ENCODE results near the gene ABCC1.

The ABCC1 gene

GRCh38 chr16:15961571-15962090 is 12.2 kb downstream of the ABCC1 start:
- DNase-seq (ENCODE audit: low read depth in 1 of 2, low spot score in 1 of 2): no peak
- TF ChIP-seq JUND (IDR thresholded peaks at IDR 0.05; ENCODE audit: low read depth): no peak
- in situ Hi-C loops (cut with HindIII; ENCODE audit: low pct_unique_long_range_greater_than_20kb, low sequenced_read_pairs): no loop called here

GRCh38 chr16:15963307-15963910 is 14.0 kb downstream of the ABCC1 start:
- no peak for DNase-seq (ENCODE audit: low read depth in 1 of 2, low spot score in 1 of 2)
- TF ChIP-seq JUND (IDR thresholded peaks at IDR 0.05; ENCODE audit: low read depth): no peak
- in situ Hi-C loops (cut with HindIII; ENCODE audit: low pct_unique_long_range_greater_than_20kb, low sequenced_read_pairs): no loop called here

GRCh38 chr16:15966420-15966819 is 17.0 kb downstream of the ABCC1 start:
- TF ChIP-seq JUND (IDR thresholded peaks at IDR 0.05; ENCODE audit: low read depth): no peak
- in situ Hi-C loops (cut with HindIII; ENCODE audit: low pct_unique_long_range_greater_than_20kb, low sequenced_read_pairs): no loop called here
- DNase-seq (ENCODE audit: low read depth in 1 of 2, low spot score in 1 of 2): no peak

- in situ Hi-C loops (cut with HindIII; ENCODE audit: low pct_unique_long_range_greater_than_20kb, low sequenced_read_pairs): no loop called here
- no peak for TF ChIP-seq JUND (IDR thresholded peaks at IDR 0.05; ENCODE audit: low read depth)
- no peak for DNase-seq (ENCODE audit: low read depth in 1 of 2, low spot score in 1 of 2)
Observed at GRCh38 chr16:15966836-15967546, 17.6 kb downstream of the ABCC1 start.

DNA sequence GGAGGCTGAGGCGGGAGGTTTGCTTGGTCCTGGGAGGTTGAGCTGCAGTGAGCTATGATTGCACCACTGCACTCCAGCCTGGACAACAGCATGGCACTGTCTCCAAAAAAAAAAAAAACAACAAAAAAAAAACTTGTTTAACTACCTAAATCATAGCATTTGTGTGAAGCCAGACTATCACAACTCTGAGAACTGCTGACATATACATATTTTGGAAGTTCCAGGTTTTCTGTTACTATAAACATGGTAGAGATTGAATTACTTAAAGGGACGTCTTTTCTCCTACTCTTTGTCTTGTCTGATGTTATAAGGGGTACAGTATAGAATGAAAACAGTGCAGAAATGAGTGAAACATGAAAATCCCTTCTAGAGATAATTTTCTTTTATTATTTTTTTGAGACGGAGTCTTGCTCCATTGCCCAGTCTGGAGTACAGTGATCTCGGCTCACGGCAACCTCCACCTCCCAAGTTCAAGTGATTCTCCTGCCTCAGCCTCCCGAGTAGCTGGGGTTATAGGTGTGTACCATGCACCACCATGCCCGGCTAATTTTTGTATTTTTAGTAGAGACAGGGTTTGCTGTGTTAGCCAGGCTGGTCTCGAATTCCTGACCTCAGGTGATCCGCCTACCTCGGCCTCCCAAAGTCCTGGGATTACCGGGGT is 18.4 kb downstream of the ABCC1 start:
- in situ Hi-C loops (cut with HindIII; ENCODE audit: low pct_unique_long_range_greater_than_20kb, low sequenced_read_pairs): no loop called here

GRCh38 chr16:15970202-15970601 is 20.8 kb downstream of the ABCC1 start:
- TF ChIP-seq JUND (IDR thresholded peaks at IDR 0.05; ENCODE audit: low read depth): no peak
- in situ Hi-C loops (cut with HindIII; ENCODE audit: low pct_unique_long_range_greater_than_20kb, low sequenced_read_pairs): no loop called here
- peak; percentile 39 to 75 for DNase-seq (ENCODE audit: low read depth in 1 of 2, low spot score in 1 of 2)

More for the DNA sequence above, 18.4 kb downstream of the ABCC1 start:
- TF ChIP-seq JUND (IDR thresholded peaks at IDR 0.05; ENCODE audit: low read depth): no peak
- no peak for DNase-seq (ENCODE audit: low read depth in 1 of 2, low spot score in 1 of 2)

- in situ Hi-C loops (cut with HindIII; ENCODE audit: low pct_unique_long_range_greater_than_20kb, low sequenced_read_pairs): no loop called here
- TF ChIP-seq JUND (IDR thresholded peaks at IDR 0.05; ENCODE audit: low read depth): no peak
- DNase-seq (ENCODE audit: low read depth in 1 of 2, low spot score in 1 of 2): no peak
Observed at GRCh38 chr16:15970743-15971439, 21.5 kb downstream of the ABCC1 start.

DNA sequence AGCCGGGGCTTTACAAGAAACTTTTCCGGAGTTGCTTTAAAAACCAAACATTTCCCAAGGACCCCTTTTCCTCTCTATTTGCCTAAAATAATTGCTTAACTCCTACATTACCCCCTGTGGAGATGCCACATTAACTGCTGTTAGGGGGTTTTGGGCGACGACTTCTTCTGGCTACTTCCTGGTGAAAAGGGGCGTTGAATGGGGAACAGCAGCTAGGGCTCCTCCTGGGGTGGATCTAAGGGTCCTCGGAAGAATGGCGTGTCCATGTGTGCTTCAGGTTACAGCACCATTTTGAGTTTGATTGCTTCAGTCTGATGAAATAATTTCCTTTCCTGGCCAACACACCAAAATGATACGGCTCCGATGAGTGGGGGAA is 22.0 kb downstream of the ABCC1 start:
- in situ Hi-C loops (cut with HindIII; ENCODE audit: low pct_unique_long_range_greater_than_20kb, low sequenced_read_pairs): no loop called here
- DNase-seq (ENCODE audit: low read depth in 1 of 2, low spot score in 1 of 2): no peak

GRCh38 chr16:15972046-15972868 is 22.8 kb downstream of the ABCC1 start:
- in situ Hi-C loops (cut with HindIII; ENCODE audit: low pct_unique_long_range_greater_than_20kb, low sequenced_read_pairs): no loop called here
- DNase-seq (ENCODE audit: low read depth in 1 of 2, low spot score in 1 of 2): peak; percentile 48 to 57
- TF ChIP-seq JUND (IDR thresholded peaks at IDR 0.05; ENCODE audit: low read depth): 0 out of 2 replicates have a peak, but pooled peaks have one; percentile 22

More for the DNA sequence above, 22.0 kb downstream of the ABCC1 start:
- TF ChIP-seq JUND (IDR thresholded peaks at IDR 0.05; ENCODE audit: low read depth): no peak

GRCh38 chr16:15973421-15973820 is 24.0 kb downstream of the ABCC1 start:
- in situ Hi-C loops (cut with HindIII; ENCODE audit: low pct_unique_long_range_greater_than_20kb, low sequenced_read_pairs): no loop called here
- no peak for TF ChIP-seq JUND (IDR thresholded peaks at IDR 0.05; ENCODE audit: low read depth)
- DNase-seq (ENCODE audit: low read depth in 1 of 2, low spot score in 1 of 2): no peak

- DNase-seq (ENCODE audit: low read depth in 1 of 2, low spot score in 1 of 2): no peak
- no peak for TF ChIP-seq JUND (IDR thresholded peaks at IDR 0.05; ENCODE audit: low read depth)
- in situ Hi-C loops (cut with HindIII; ENCODE audit: low pct_unique_long_range_greater_than_20kb, low sequenced_read_pairs): no loop called here
Observed at GRCh38 chr16:15974057-15974456, 24.6 kb downstream of the ABCC1 start.

GRCh38 chr16:15975172-15975571 is 25.8 kb downstream of the ABCC1 start:
- in situ Hi-C loops (cut with HindIII; ENCODE audit: low pct_unique_long_range_greater_than_20kb, low sequenced_read_pairs): no loop called here
- DNase-seq (ENCODE audit: low read depth in 1 of 2, low spot score in 1 of 2): no peak
- no peak for TF ChIP-seq JUND (IDR thresholded peaks at IDR 0.05; ENCODE audit: low read depth)

Measured in T47D (cell line).